Endothelial cell of umbilical vein (primary cell): ENCODE results near the gene HABP4. TPM values are rescaled to one million over a fixed set of nuclear protein-coding genes. Genes with fewer than 3 reads are reported as not detected.

Experiments used
- BruUV-seq: library from RNA; stranded (reverse); fragments of 400-500 nt; replicated peaks from 2 replicates; lab custom pipeline; 2021; lab: Mats Ljungman, UMichigan
- CTCF ChIA-PET: fragments of 300-600, 350-600 bp; sonication (Branson Sonifier 250); formaldehyde crosslinking; loops from one replicate; lab custom pipeline; 2021; ENCODE audit warnings: antibody characterized with exemption, inconsistent platforms; lab: Charles Lee
- POLR2A ChIA-PET: fragments of 300-600, 350-600 bp; sonication (Branson Sonifier 250); formaldehyde crosslinking; loops from one replicate; lab custom pipeline; 2021; ENCODE audit warnings: antibody characterized with exemption, inconsistent platforms; lab: Charles Lee
- DNase-seq: peaks from one replicate; pipeline ENCODE4 v3.0.0-alpha.2; 2011; ENCODE audit warnings: low read depth, low spot score
- FAIRE-seq: peaks from 2 replicates; lab custom pipeline; 2011; peaks lifted over from hg19 to GRCh38; lab: Jason Lieb, UNC
- H2AFZ ChIP-seq: 2 replicates; pipeline ENCODE4 v1.6.0; 2012; ENCODE audit warnings: low read depth, low read length, control low read depth, inconsistent platforms
- H3K27ac ChIP-seq: 2 replicates; pipeline ENCODE4 v1.5.1; 2011; ENCODE audit warnings: low read depth, mild to moderate bottlenecking, control low read depth, low read length, moderate library complexity; ENCODE audit not compliant: insufficient read depth
- H3K27me3 ChIP-seq, 2 experiments: 2 replicates each; pipeline versions ENCODE4 v1.6.0 to v1.6.1; 2011; ENCODE audit warnings: low read length in 2 of 2, mixed read lengths in 1 of 2; ENCODE audit not compliant: control insufficient read depth in 2 of 2, insufficient read depth in 2 of 2
- H3K36me3 ChIP-seq, 2 experiments: 2 replicates in 1 of 2; 3 replicates in 1 of 2; pipeline ENCODE4 v1.5.1; 2011; ENCODE audit warnings: low read length in 2 of 2, mild to moderate bottlenecking in 1 of 2, moderate library complexity in 1 of 2; ENCODE audit not compliant: control insufficient read depth in 2 of 2, insufficient read depth in 2 of 2; ENCODE audit errors: extremely low read depth in 1 of 2
- H3K4me1 ChIP-seq: 3 replicates; pipeline ENCODE4 v1.5.1; 2011; ENCODE audit warnings: mild to moderate bottlenecking, low read length; ENCODE audit not compliant: control insufficient read depth, insufficient read depth; ENCODE audit errors: extremely low read depth
- H3K4me2 ChIP-seq: 2 replicates; pipeline ENCODE4 v1.6.1; 2011; ENCODE audit warnings: low read length, control low read depth, mixed read lengths; ENCODE audit not compliant: insufficient read depth
- H3K4me3 ChIP-seq, 3 experiments: fragments of 200-600 bp in 1 of 3; sonication (generic), shearing (Covaris generic) in 1 of 3; replicated peaks in 1 of 3; 2 replicates each; pipeline ENCODE4 v1.5.1; 2011 to 2016; ENCODE audit warnings: control low read depth in 3 of 3, low read length in 3 of 3, mild to moderate bottlenecking in 2 of 3, inconsistent platforms in 1 of 3, low read depth in 1 of 3, moderate library complexity in 1 of 3; ENCODE audit not compliant: insufficient read depth in 1 of 3
- H3K79me2 ChIP-seq: 2 replicates; pipeline ENCODE4 v1.6.0; 2012; ENCODE audit warnings: low read length, inconsistent platforms; ENCODE audit not compliant: control insufficient read depth, insufficient read depth
- H3K9ac ChIP-seq: replicated peaks from 2 replicates; pipeline ENCODE3; 2011; ENCODE audit warnings: low read length, control low read depth; ENCODE audit not compliant: insufficient read depth; ENCODE audit errors: extremely low read depth
- H3K9me1 ChIP-seq: replicated peaks from 3 replicates; pipeline ENCODE4 v1.6.0; 2011; ENCODE audit warnings: mild to moderate bottlenecking, low read length; ENCODE audit not compliant: control insufficient read depth, insufficient read depth; ENCODE audit errors: extremely low read depth
- H3K9me3 ChIP-seq: replicated peaks from 2 replicates; pipeline ENCODE4 v1.5.1; 2012; ENCODE audit warnings: low read length, inconsistent platforms; ENCODE audit not compliant: control insufficient read depth, insufficient read depth
- H4K20me1 ChIP-seq: replicated peaks from 2 replicates; pipeline ENCODE3; 2011; ENCODE audit warnings: mild to moderate bottlenecking, low read length; ENCODE audit not compliant: control insufficient read depth, insufficient read depth; ENCODE audit errors: extremely low read depth
- EZH2 ChIP-seq: IDR thresholded peaks from 2 replicates; pipeline ENCODE4 v1.6.1; 2012; ENCODE audit warnings: borderline replicate concordance, low read depth, mild to moderate bottlenecking, moderate library complexity, low read length, inconsistent platforms; ENCODE audit not compliant: severe bottlenecking
- FOS ChIP-seq: IDR thresholded peaks from 2 replicates; pipeline ENCODE4 v1.6.1; 2011; ENCODE audit warnings: mild to moderate bottlenecking, low read length, moderate library complexity, borderline replicate concordance; ENCODE audit not compliant: insufficient read depth
- GATA2 ChIP-seq: IDR thresholded peaks from 2 replicates; pipeline ENCODE4 v1.7.0; 2011; ENCODE audit warnings: low read depth, mild to moderate bottlenecking, moderate library complexity, mixed read lengths, low read length; ENCODE audit not compliant: insufficient read length, insufficient read depth
- JUN ChIP-seq: IDR thresholded peaks from 2 replicates; pipeline ENCODE4 v1.6.1; 2011; ENCODE audit warnings: borderline replicate concordance, low read depth; ENCODE audit not compliant: insufficient read length, insufficient read depth
- MYC ChIP-seq: IDR thresholded peaks from one replicate; pipeline ENCODE4 v1.6.1; 2011; ENCODE audit warnings: mild to moderate bottlenecking, low read depth, low read length
- POLR2A ChIP-seq: IDR thresholded peaks from 2 replicates; pipeline ENCODE4 v1.6.1; 2012; ENCODE audit warnings: low read depth, mild to moderate bottlenecking, control low read depth, low read length
- POLR2AphosphoS5 ChIP-seq: IDR thresholded peaks from 2 replicates; pipeline ENCODE4 v1.6.1; 2012; ENCODE audit warnings: low read depth, mild to moderate bottlenecking, control low read depth, low read length, moderate library complexity; ENCODE audit not compliant: insufficient read depth
- dilution Hi-C: fragments of 300-500 bp; cut with MboI; formaldehyde crosslinking; loops from one replicate; pipeline ENCODE4 v1.15.0; 2019; ENCODE audit warnings: low sequenced_read_pairs; ENCODE audit not compliant: extremely low pct_ligation_motif_present
- intact Hi-C: fragments of 100-400 bp; cut with micrococcal nuclease; formaldehyde crosslinking; loops from one replicate; pipeline ENCODE4 v1.10.0; 2022
- polyA plus RNA-seq, 4 experiments: library from polyadenylated mRNA; depleted of rRNA in 3 of 4; stranded (reverse) in 3 of 4; unstranded in 1 of 4; fragments of >200 nt; gene quantifications; 2 replicates each; pipeline versions ENCODE4 v1.2.1 to v1.2.3, GENCODE V29; 2011 to 2012; ENCODE audit warnings: missing spikeins in 1 of 4
- total RNA-seq: library from RNA; stranded (reverse); gene quantifications from 2 replicates; pipeline ENCODE4 v1.2.3, GENCODE V29; 2021
- TF ChIP-seq, protein P1 (sequence below), 2 donors: IDR thresholded peaks; 1 replicate in 1 of 2; 2 replicates in 1 of 2; pipeline ENCODE4 v1.5.1; 2011; ENCODE audit warnings: low read length in 2 of 2, mild to moderate bottlenecking in 2 of 2, moderate library complexity in 2 of 2, control low read depth in 1 of 2, inconsistent platforms in 1 of 2, low read depth in 1 of 2; ENCODE audit not compliant: insufficient read depth in 1 of 2; ENCODE audit errors: extremely low read depth in 1 of 2
- TF ChIP-seq, protein P2 (sequence below): IDR thresholded peaks from 2 replicates; pipeline ENCODE4 v1.6.1; 2011; ENCODE audit not compliant: insufficient read depth, insufficient read length

The HABP4 gene
- total and polyA plus RNA-seq, 2 donors (not counting 3 experiments of a cell fraction or from before 2014, with no cell fraction given): 4.6 to 11.1 TPM

- TF ChIP-seq FOS (no peak), EZH2 (no peak), POLR2A (no peak), JUN (no peak), POLR2AphosphoS5 (no peak), GATA2 (no peak), MYC (no peak)
- TF ChIP-seq, protein P1, sequence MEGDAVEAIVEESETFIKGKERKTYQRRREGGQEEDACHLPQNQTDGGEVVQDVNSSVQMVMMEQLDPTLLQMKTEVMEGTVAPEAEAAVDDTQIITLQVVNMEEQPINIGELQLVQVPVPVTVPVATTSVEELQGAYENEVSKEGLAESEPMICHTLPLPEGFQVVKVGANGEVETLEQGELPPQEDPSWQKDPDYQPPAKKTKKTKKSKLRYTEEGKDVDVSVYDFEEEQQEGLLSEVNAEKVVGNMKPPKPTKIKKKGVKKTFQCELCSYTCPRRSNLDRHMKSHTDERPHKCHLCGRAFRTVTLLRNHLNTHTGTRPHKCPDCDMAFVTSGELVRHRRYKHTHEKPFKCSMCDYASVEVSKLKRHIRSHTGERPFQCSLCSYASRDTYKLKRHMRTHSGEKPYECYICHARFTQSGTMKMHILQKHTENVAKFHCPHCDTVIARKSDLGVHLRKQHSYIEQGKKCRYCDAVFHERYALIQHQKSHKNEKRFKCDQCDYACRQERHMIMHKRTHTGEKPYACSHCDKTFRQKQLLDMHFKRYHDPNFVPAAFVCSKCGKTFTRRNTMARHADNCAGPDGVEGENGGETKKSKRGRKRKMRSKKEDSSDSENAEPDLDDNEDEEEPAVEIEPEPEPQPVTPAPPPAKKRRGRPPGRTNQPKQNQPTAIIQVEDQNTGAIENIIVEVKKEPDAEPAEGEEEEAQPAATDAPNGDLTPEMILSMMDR (IDR thresholded peaks at IDR 0.05; ENCODE audit: extremely low read depth in 1 of 2, insufficient read depth in 1 of 2, low read depth in 1 of 2, low read length in 2 of 2): no peak
- TF ChIP-seq, protein P2, sequence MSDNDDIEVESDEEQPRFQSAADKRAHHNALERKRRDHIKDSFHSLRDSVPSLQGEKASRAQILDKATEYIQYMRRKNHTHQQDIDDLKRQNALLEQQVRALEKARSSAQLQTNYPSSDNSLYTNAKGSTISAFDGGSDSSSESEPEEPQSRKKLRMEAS: no peak
- Histone ChIP-seq H2AFZ (no peak overlapping the region), H3K27ac (no peak overlapping the region), H3K4me1 (no peaks in the 10 kb centered on the region), H3K9me3 (no peaks in the 10 kb centered on the region), H3K9ac (no peak overlapping the region), H3K27me3 (no peaks in the 10 kb centered on the region), H3K4me2 (no peak overlapping the region), H3K36me3 (peaks cover 3 to 6% of the 10 kb centered on the region in 2 experiments), H4K20me1 (no peaks in the 10 kb centered on the region), H3K4me3 (no peak overlapping the region), H3K9me1 (no peaks in the 10 kb centered on the region), H3K79me2 (no peaks in the 10 kb centered on the region)
- dilution Hi-C loops (no loop called here), intact Hi-C loops (no loop called here)
- BruUV-seq: no TSS peak
- CTCF ChIA-PET: interaction anchor here (1.3 to 1.4 kb wide), 3 partner anchors 37 to 180 kb away, joined by 3 to 5 read pairs (median 3); partner anchors contain the start of gene HABP4
- DNase-seq (no peak), FAIRE-seq (no peak)
- POLR2A ChIA-PET: no interaction called here
Measured at GRCh38 chr9:96486386-96487028, 36.5 kb downstream of the HABP4 start.
